Measurements from ENCODE around the gene LDLRAD3. TPM values are rescaled to one million over a fixed set of nuclear protein-coding genes. Genes with fewer than 3 reads are reported as not detected.

LDLRAD3 gene
- total RNA-seq, 1 donor = 10.5 TPM

DNA sequence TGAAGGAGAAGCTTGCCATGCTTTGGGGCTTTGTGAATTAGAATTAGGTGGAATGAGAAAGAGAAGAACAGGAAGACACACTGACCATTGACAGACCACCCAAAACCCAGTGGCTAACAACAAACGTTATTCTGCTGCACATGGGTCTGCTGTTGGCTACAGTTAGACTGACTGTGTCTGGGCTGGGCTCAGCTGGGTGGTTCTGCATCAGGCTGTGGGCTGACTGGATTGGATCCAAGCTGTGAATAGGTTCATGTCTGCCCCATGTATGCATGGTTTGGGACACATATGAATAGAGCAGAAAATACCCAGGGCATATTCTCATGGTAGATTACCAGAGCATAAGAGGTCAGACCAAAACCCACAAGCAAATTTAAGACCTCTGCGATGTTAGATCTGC is 11.7 kb upstream of the LDLRAD3 start:
- peaks cover 14% of the 10 kb centered on the region for H3K4me1 ChIP-seq (ENCODE audit: insufficient read depth, low read length)
- H3K4me2 ChIP-seq (ENCODE audit: insufficient read depth, low read length) = no peak overlapping the region
- no peak for DNase-seq (ENCODE audit: insufficient read length, low spot score, missing footprints)
- no peaks in the 10 kb centered on the region for H4K20me1 ChIP-seq (ENCODE audit: insufficient read depth, low read length)
- TF ChIP-seq CTCF (IDR thresholded peaks at IDR 0.05; ENCODE audit: extremely low read depth, low read depth, low read length) = no peak
- no peaks in the 10 kb centered on the region for H3K9me3 ChIP-seq (ENCODE audit: low read depth, low read length)
- H3K36me3 ChIP-seq (ENCODE audit: insufficient read depth, low read length) = no peaks in the 10 kb centered on the region
- H3K4me3 ChIP-seq (ENCODE audit: insufficient read depth, low read length) = no peak overlapping the region
- H3K27me3 ChIP-seq (ENCODE audit: insufficient read depth, low read length) = peaks cover 3% of the 10 kb centered on the region
- no peak overlapping the region for H3K27ac ChIP-seq (ENCODE audit: low read depth, low read length)
- H3K79me2 ChIP-seq (ENCODE audit: insufficient read depth, low read length) = no peaks in the 10 kb centered on the region
- no peak overlapping the region for H2AFZ ChIP-seq (ENCODE audit: low read length)

DNA sequence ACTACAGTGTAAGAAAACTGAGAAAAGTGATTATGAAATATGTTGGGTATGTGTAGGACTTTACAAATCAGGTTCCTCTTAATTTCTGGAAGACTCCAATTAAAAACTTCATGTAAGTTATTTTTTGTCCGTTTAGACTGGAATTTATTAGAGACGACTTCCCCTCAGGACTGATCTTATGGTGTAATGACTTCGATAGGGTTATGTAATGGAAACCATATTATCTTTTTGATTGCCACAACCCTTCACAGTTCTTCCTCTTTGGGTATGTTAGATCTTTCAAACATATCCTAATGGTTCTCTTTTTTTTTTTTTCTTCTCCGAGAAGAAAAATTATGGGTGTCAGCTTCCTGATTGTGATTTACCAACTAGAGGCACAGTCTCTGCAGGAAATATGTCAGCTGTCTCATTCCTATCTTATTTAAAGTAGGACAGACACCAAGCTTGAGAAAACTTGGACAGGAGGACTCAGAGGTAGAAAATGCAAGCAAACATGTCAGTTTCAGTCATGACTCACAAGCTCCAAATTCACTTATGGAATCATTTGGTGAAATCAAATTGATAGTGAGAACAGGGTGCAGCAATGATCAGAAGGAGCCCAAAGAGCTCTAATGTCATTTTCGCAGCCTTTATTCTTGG is 11.1 kb upstream of the LDLRAD3 start:
- Histone ChIP-seq H3K79me2 (ENCODE audit: insufficient read depth, low read length) (no peaks in the 10 kb centered on the region), H3K4me3 (ENCODE audit: insufficient read depth, low read length) (no peak overlapping the region), H3K36me3 (ENCODE audit: insufficient read depth, low read length) (no peaks in the 10 kb centered on the region), H2AFZ (ENCODE audit: low read length) (no peak overlapping the region), H3K4me1 (ENCODE audit: insufficient read depth, low read length) (peaks cover 8% of the 10 kb centered on the region), H3K9me3 (ENCODE audit: low read depth, low read length) (no peaks in the 10 kb centered on the region), H4K20me1 (ENCODE audit: insufficient read depth, low read length) (no peaks in the 10 kb centered on the region), H3K27ac (ENCODE audit: low read depth, low read length) (no peak overlapping the region), H3K4me2 (ENCODE audit: insufficient read depth, low read length) (no peak overlapping the region), H3K27me3 (ENCODE audit: insufficient read depth, low read length) (peaks cover 3% of the 10 kb centered on the region)
- TF ChIP-seq CTCF (IDR thresholded peaks at IDR 0.05; ENCODE audit: extremely low read depth, low read depth, low read length) = no peak
- DNase-seq (ENCODE audit: insufficient read length, low spot score, missing footprints) = no peak

DNA sequence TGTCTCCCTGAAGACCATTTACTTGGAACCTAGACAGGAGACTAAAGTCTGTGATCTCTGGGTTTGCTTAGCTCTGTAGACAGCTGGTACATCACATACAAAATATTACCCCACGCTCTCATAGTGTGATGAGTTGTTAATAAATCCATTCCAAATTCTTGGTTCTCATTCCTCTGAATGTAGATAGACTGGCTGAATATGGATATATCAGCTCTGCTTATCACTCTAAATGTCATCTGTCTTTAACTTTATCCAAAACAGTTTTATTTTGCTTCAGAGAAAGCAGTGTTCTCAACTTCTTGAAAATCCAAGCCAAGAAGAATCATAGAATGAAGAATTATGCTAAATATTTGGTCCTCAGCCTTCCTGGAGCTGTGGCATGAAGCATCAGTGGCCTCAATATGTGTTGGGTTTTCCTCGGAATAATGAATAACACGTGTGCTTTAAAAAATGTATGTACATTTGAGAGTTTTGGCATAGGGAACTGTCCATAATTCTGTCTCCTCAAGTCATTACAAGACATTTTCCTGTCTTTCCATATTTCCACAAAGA is 10.5 kb upstream of the LDLRAD3 start:
- Histone ChIP-seq H4K20me1 (ENCODE audit: insufficient read depth, low read length) (no peaks in the 10 kb centered on the region), H3K79me2 (ENCODE audit: insufficient read depth, low read length) (no peaks in the 10 kb centered on the region), H3K9me3 (ENCODE audit: low read depth, low read length) (no peaks in the 10 kb centered on the region), H3K27me3 (ENCODE audit: insufficient read depth, low read length) (peaks cover 3% of the 10 kb centered on the region), H3K4me1 (ENCODE audit: insufficient read depth, low read length) (peaks cover 7% of the 10 kb centered on the region), H2AFZ (ENCODE audit: low read length) (no peak overlapping the region), H3K27ac (ENCODE audit: low read depth, low read length) (no peak overlapping the region), H3K36me3 (ENCODE audit: insufficient read depth, low read length) (no peaks in the 10 kb centered on the region), H3K4me3 (ENCODE audit: insufficient read depth, low read length) (no peak overlapping the region), H3K4me2 (ENCODE audit: insufficient read depth, low read length) (no peak overlapping the region)
- DNase-seq (ENCODE audit: insufficient read length, low spot score, missing footprints) = no peak
- TF ChIP-seq CTCF (IDR thresholded peaks at IDR 0.05; ENCODE audit: extremely low read depth, low read depth, low read length) = no peak

DNA sequence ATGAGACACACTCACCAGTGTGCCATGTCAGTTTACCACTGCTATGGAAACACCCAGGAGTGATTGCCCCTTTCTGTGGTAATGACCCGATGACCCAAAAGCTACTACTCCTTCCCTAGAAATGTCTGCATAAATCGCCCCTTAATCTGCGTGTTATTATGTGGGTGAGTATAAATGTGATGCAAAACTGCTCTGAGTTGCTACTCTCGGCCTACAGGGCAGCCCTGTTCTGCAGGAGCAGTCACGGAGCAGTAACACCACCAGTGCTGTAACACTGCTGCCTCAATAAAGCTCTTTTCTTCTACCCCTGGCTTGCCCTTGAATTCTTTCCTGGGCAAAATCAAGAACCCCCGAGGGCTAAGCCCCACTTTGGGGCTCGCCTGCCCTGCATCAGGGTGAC is 9.6 kb upstream of the LDLRAD3 start:
- no peak for DNase-seq (ENCODE audit: insufficient read length, low spot score, missing footprints)
- no peak overlapping the region for H3K4me3 ChIP-seq (ENCODE audit: insufficient read depth, low read length)
- no peak overlapping the region for H3K4me2 ChIP-seq (ENCODE audit: insufficient read depth, low read length)
- H3K27ac ChIP-seq (ENCODE audit: low read depth, low read length) = no peak overlapping the region
- no peak overlapping the region for H2AFZ ChIP-seq (ENCODE audit: low read length)
- H3K9me3 ChIP-seq (ENCODE audit: low read depth, low read length) = no peaks in the 10 kb centered on the region
- no peaks in the 10 kb centered on the region for H3K79me2 ChIP-seq (ENCODE audit: insufficient read depth, low read length)
- no peaks in the 10 kb centered on the region for H4K20me1 ChIP-seq (ENCODE audit: insufficient read depth, low read length)
- no peaks in the 10 kb centered on the region for H3K36me3 ChIP-seq (ENCODE audit: insufficient read depth, low read length)
- peaks cover 7% of the 10 kb centered on the region for H3K27me3 ChIP-seq (ENCODE audit: insufficient read depth, low read length)
- TF ChIP-seq CTCF (IDR thresholded peaks at IDR 0.05; ENCODE audit: extremely low read depth, low read depth, low read length) = no peak
- peaks cover 7% of the 10 kb centered on the region for H3K4me1 ChIP-seq (ENCODE audit: insufficient read depth, low read length)

Data from osteoblast (primary cell).